HK-2 (cell line): ENCODE measurements around the gene TENT5A.
"Not testable (repeated sequence)": the region's sequence is repeated elsewhere in the genome, so short reads cannot be mapped to it uniquely, and the experiment has no call there.

ENCODE experiments used
- DNase-seq: peaks from one replicate; pipeline ENCODE4 v3.0.0-alpha.2; 2018; ENCODE audit not compliant: unreplicated experiment

TENT5A gene

DNA sequence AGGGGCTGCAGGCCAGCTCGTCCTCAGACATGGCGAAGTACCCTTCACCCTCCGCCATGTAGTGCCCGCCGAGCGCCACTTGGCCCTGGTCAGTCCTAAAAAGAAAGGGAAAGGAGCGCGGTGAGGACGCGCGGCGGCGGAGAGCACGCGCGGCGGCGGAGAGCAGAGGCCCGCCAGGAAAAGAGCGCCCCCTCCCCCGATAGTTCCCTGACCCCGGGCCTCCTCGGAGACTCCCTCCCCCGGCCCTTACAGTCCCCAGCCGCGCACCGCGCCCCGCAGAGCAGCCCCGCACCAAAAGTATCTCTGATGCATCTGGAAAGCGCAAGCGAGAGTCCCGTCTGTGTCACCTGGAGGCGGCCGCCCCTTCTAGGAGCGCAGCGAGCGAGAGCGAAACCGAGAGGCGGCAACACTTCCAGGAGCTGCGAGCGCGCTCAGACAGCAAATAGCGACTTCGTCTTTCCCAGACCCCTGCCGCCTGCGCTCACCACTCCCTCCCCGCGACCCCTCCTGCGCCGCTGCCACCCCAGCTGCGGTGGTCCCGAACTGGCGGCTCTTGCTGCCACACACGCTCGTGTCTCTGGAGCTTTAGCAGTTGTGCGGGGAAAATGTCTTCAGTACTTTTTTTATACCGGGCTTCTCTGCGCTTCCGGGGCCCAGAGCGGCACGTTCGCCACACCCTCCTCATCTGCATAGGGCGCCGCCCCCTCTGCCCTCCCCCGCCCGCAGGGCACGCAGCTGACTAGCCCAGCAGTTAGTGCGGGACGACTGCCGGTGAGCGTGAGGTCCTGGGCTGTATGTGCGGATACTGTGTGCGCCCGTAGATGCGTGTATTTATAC lies at the start of gene TENT5A:
Gene TENT5A (minus strand): TSS at position 598 of the 837 bp plus-strand sequence. CDS start 540 bp downstream, at position 58.
- DNase-seq = peak; percentile 89

DNA sequence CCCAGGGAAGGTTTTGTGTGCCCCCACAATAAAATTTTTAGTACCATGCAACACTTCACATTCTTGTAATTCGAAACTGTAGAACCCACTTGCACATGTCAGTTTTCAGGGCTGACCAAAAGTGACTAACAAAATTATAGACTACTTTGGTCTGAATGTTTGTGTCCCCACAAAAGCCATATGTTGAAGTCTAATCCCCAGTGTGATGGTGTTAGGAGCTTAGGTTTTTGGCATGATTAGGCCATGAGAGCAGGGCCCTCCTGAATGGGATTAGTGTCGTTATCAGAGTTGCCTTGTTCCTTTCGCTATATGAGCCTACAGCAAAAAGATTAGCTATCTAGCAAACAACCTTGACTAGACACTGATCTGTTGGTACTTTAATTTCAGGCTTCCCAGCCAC lies 49.0 kb upstream of the TENT5A start:
- DNase-seq = no peak

DNA sequence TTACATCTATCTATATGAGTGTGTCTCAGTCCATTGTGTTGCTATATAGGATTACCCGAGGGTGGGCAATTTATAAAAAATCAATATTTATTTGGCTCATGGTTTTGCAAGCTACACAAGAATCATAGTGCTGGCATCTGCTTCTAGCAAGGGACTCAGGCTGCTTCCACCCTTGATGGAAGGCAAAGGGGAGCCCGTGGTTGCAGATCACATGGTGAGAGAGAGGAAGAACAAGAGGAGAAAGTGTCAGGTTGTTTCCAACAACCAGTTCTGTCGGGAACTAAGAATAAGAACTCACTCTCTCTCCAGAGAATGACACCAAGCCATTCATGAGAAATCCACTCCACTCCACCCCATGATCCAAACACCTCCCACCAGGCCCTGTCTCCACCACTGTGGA lies 48.2 kb upstream of the TENT5A start:
- DNase-seq = no peak

DNA sequence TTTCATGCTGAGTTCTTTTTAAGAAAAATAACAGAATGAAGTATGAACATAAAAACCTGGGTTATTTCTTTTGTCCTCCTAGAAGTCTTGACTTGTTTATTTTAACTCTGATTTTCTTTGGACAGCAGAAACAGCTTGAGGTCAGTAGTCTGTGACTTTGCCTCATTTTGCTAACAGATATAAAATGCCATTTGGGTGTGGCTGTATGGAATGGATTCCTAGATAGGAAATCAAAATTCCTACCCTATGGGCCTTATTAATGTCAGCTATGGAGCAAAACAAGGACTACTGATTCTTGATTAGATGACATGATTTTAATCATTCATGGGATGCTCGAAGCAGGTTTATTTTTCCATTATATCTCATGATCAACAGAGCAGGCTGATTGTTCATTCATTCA lies 46.8 kb upstream of the TENT5A start:
- DNase-seq = no peak

DNA sequence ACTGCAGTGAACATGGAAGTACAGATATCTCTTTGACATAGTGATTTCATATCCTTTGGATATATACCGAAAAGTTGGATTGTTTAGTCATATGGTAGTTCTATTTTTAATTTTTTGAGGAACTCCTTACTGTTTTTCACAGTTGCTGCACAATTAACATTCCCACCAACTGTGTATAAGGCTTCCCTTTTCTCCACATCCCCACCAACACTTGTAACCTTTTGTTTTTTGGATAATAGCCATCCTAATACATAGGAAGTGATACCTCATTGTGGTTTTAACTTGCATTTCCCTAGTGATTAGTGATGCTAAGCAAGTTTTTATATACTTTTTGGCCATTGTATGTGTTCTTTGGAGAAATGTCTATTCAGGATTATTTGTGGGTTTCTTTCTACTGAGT lies 45.1 kb upstream of the TENT5A start:
- no peak for DNase-seq

DNA sequence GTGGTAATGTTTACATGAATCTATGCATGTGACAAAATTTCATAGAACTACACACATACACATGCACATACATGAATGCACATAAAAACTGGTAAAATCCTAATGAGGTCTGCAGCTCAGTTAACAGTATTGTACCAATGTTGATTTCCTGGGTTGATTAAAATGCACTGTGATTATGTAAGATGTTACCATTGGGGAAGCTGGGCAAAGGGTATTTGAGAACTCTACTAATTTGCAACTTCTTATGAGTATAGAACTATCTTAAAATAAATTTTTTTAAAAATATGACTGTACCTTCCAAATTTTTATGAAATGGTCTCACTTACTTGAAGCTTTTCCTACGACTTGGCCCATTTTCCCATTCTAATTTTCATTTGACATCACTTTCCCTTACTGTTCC lies 43.4 kb upstream of the TENT5A start:
- no peak for DNase-seq

DNA sequence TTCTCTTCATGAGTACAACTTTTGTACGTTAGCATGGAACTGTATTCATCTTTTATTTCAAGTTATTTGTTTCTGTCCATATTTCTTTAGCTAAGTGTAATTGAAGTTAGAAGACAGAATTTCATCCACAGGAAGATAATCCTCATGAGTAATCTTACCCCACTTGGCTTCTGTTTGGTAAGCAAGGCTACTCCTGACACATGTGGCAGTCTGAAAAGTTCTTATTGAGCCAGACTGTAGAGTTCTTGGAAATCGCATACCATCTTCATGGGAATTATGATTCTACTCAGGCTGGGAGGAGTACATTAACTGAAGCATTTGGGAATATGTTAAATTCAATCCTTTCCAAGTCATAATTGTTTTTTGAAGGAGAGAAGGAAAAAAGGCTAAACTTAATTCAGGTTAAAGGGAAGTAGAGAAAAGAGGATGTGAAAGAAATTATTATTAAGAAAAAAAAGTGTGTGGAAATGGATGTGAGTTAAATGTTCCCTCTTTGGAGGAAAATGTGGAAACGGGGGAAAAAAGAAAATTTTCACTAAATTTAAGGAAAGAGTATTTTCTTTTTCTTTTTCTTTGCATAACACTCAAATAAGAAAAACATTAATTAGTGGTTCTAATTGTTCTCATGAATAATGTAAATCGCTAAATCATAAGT lies 41.5 kb upstream of the TENT5A start:
- DNase-seq = no peak

DNA sequence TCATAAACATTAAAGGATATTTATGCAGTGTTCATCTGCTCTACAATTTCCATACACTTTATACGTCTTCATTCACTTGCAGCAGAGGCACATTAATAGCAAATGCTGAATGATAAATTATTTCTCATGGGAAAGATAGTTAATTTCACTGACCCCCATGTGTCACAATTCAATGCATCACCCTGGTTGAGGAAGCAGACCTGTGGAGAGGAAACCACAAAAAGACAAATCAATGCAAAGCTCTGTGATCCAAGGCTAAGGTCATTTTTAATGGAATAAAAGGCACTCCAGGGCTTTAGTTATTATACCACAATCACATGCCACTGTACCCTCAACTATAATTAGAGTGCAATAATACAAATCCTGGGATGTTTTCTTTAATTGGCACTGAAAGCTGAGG lies 40.3 kb upstream of the TENT5A start:
- no peak for DNase-seq

DNA sequence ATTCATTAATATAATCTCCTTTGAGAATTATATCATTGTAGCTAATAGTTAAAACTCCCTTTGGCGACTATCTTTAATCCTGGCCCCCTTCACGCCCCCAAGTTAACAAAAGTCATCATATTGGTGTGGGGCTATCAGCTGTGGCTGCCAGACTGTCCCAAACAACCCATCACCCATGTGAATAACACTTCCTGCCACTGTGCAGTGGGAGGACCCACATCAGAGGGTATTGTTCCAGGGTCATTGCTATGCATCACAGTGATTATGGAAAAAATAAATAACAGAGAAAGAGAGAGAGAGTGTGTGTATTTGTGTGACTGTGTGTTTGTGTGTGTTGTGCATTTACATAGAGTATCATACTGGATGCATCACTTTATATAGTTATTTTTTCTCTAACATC lies 39.3 kb upstream of the TENT5A start:
- DNase-seq = no peak

DNA sequence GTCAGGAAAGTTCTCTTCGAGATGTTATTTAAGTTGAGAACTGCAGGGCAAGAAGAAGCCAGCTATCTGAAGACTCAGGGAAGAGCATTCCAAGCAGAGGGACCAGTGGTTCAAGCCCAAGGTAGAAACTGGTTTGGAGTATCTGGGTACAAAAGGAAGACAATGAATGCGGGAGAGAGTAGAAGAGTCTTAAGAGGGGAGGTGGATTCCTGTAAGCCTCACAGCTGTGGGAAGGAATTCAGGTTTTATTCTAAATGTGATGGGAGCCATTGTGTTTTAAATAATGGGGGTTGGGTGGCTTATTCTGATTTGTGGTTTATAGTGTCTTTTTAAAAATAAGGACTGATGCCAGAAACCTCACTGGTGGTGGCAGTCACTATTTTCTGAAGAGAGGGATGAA lies 37.6 kb upstream of the TENT5A start:
- DNase-seq = no peak

DNA sequence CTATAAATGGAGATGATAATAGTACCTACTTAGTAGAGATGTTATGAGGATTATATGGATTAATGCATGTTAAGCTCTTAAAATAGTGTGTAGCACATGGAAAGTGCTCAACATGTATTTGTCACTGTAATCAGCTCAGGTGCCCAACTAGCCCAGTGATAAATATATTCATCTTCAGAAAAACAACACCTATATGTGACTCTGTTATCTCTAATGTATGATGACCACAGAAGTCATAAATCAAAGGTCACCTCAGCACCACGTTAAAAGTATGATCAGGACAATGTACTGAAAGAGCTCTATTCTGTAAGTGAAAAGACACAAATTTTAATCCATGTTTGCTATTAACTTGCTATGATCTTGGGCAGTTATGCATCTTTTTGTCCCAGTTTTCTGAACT lies 36.8 kb upstream of the TENT5A start:
- no peak for DNase-seq

DNA sequence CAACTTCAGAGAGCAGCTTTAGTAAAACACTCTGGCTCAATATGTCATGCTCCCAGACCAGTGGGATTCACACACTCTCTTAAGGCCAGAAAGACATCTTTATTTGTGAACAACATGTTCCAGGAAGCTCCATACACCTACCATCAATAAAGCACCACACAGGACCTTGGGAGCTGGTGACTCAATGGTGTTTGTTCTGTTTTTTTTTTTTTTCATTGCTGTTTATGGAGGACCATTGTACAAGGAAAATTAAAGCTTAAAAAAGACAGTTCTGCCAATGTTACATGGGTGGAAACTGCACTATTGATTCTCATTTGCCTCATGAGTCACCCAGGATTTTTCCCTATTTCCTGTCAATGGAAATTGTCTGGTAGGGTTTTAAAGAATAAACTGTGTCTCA lies 36.3 kb upstream of the TENT5A start:
- no peak for DNase-seq

DNA sequence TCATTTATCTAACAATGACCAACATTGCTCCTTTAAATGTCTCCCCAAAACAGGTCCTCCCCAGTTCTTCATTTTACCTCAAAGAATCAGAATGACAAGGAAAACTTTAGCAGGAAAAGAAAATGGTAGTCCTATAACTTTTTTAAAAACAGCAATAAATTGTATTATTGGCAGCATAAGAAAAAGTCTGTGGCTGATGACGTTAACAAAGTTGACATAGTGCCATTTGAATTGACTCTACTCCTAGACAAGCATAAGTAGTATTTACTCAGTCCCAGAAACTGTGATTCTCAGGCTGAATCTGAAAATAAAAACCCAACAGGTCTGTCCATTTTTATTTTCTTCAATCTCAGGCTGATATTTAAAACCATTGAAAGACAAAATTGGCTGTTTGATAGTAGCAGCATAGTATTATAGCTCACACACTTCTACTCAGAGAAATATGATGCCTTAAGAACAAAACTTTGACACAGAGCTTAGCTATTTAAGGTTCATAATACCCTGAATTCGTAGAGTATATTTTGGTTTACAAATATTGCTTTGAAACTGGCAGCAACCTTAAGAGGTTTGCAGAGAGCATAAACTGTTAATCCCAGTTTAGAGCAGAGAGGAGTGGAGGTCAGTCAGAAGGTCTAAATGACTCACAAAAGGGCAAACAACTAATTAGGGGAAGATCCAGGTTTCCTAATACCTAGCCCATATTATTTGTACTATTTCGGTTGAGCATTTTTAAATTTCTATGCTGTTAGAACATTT lies 35.0 kb upstream of the TENT5A start:
- DNase-seq = no peak

DNA sequence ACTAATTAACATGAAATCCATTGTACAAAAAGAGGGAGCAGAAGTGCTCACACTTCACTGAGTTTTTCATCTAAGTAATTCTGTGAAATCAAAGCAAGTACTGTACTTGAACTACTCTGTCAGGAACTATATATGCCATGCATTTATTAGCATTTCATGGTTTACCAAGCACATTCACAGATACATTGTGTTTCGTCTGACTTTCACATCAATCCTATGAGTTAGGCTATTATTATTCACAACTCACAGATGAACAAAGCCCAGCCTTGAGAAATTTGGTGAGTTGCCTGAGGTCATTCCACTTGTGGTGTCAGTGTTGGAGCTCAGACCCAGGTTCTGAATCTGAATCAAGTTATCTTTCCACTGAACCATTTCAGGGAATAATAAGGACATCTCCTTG lies 33.7 kb upstream of the TENT5A start:
- DNase-seq = no peak

DNA sequence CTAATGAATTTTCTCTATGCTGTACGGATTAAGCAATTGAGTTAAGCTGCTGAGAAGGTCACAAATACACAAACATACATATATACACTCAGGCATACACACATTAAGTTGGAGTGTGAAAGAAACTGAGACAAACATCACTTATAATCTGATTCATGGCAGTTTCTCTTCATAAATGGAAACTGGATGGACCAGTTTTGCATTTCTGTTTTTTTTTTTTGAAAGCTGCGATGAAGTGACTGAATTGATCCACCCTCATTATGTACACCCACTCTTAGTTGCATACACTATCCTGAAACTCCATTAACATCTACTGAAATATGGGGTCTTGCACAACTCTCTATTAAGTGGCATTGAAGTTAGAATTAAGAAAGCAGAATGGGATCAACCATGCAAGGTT lies 32.9 kb upstream of the TENT5A start:
- DNase-seq = no peak

DNA sequence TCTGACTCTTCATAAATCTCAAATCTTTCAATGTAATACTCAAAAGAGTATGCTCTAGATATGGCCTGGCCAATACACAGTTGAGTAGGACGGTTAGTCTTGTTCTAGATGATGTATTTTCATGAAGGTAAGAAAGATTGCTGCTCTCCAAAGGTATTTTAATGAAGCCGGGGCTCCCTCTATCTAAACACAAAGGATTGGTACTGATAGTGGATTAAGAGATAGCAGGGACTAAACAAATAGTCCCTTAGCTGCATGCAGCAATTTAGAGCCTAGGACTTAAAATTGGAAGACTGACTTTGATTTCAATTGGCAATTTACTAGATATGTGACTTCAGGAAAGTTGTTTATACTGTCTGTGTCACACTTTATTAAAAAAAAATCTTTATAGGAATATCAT lies 31.4 kb upstream of the TENT5A start:
- no peak for DNase-seq

DNA sequence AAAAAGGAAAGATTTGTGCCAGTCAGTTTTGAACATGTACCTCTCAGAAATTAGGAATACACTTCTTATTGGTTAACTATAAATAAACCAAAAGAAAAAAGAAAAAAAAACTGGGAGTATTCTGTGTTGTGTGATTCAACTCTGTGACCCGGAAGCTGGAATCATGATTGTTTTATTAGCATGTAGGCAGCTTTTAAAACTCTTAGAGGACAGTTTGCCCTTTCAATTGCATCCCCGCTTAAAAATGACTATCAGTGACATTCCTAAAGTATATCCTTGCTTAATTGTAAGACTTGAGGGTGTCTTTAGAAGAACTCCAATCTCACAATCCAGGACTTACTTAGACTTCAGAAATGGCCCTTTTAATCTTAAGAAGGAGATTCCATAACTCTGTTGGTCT lies 29.1 kb upstream of the TENT5A start:
- no peak for DNase-seq

DNA sequence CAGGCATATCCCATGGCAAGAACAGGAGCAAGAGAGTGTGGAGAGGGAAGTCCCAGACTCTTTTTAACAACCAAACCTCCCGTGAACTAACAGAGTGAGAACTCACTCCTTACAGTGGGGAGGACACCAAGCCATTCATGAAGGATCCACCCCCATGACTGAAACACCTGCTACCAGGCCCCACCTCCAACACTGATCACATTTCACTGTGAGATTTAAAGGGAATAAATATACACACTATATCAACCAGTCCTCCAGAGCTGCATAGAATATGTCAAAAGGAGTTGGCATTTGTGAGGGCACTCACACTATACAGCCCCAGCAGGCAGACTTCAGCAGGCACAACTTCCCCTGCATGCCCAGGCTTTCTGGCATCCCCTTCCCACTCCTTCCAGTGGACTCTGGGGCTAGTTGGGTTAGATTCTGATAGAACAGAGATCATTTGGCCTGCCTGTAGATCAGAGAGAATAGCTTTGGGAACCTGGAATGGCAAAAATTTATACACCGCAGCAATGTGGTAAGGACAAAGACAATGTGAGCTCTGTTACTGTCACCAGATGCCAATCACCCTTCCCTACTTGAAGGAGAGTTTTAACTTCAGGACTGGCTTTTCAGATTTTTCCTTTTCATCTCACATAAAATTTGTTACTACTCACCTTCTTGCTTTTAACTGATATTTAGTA lies 25.2 kb upstream of the TENT5A start:
- no peak for DNase-seq

DNA sequence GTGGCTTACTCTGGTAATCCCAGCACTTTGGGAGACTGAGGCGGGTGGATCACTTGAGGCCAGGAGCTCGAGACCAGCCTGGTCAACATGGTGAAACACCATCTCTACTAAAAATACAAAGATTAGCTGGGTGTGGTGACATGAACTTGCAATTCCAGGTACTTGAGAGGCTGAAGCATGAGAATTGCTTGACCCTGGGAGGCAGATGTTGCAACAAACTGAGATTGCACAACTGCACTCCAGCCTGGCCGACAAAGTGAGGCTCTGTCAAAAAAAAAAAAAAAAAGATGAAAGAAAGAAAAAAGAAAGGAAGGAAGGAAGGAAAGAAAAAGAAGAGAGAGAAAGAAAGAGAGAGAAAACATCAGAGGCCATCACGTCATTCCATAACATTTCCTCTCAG lies 23.7 kb upstream of the TENT5A start:
- not testable (repeated sequence) for DNase-seq

DNA sequence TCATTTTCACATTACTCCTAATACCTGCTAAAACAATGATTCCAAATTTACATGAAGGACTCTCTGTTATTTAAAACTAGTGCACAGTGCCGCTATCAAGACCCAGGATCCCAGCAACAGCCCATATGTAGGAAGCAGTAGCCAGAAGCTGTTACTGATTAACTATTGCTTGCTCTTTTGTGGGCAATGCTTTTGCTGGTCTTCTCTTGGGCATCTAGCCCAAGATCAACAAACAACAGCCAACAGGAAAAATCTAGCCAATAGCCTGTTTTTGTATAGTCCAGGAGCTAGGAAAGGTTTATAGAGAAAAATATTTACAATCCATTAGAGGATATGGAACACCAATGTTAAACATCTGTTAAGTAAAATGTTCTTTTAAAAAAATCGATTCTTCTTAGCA lies 22.1 kb upstream of the TENT5A start:
- DNase-seq = no peak

DNA sequence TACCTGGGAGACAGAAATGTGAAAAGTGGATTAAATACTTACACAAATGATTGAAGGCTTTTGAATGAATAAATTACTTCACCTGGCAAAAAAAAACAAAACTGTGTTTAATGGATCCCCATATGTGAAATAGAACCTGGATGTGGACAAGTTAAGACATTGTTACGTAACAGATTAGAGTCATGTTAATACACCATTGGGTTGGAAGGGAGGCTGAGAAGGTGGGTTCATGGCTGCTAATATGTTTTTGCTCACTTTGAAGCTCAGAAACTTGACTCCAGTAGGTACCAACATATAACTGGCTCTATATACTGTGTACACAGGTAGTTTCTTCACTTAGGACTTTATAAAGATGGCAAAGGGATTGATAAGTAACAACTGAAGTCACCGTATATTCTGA lies 21.4 kb upstream of the TENT5A start:
- DNase-seq = no peak

DNA sequence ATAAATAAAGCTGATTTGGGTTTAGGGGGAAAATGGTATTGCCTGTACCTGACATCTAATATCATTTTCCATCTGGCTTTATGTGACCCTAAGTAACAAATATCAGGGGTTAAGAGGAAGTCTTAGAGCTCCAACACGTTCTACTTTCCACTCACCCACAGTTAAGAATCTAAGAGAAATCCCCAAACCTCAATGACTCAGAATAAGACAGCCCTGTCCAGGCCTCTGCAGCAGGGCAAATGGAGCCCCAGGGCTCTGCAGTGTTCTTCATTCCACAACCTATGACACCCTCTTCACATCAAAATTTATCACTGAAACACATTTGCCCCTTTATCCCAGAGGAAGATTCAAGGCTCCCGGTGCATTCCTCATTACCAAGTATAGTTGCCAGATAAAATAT lies 20.3 kb upstream of the TENT5A start:
- DNase-seq = no peak
